ENCODE measurements around the gene SHC4.

- TF ChIP-seq CTCF (IDR thresholded peaks at IDR 0.05) (no peak), ZFX (IDR thresholded peaks at IDR 0.05; ENCODE audit: borderline replicate concordance) (no peak)
These were observed 16.9 kb downstream of the SHC4 start for GRCh38 chr15:48946840-48947187.

Measured in 22Rv1 (cell line).